NCI-H2171 (cell line): Measurements from ENCODE around the gene SMARCC1.
"Not testable (repeated sequence)": the region's sequence is repeated elsewhere in the genome, so short reads cannot be mapped to it uniquely, and the experiment has no call there.

Experiments
- DNase-seq: peaks from one replicate; lab custom pipeline; 2025; lab: John Stamatoyannopoulos, UW

The SMARCC1 gene

DNA sequence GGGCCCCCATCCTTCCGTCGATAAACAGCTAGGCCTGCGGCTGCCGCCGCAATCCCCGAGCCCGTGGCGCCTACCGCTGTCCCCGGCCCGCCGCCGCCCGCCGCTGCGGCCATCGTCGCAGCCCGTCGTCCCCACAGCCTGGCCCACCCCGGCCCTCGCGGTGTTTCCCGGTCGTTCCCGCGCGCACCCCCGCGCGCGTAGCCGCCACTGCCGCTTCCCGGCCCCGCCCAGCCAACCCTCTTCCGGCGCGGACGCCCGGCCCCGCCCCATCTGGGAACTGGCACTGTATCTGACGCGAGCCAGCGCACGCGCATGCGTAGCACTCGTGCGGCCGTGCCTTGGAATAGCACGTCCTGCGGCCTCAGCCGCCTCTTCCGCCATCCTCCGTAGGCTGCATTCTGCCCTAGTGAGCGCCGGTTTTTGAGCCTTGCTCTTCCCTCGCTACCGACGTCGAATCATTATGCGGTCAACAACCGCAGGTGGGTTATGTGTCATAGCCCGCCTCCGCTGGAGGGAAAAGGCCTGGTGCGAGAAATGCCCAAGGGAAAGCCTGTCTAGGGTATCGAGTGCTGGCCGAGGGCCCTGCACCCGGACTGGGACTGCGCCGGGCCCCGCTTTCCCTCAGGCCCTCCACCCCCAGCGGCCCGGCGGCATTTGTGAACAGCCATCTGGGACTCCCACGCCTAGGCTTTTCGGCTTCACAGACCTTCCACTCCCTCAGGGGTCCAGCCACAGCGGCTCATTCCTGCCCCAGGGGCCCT lies at the start of gene SMARCC1:
SMARCC1 (minus strand) TSS at position 209 of the 761 bp plus-strand sequence; CDS start at position 113, 96 bp downstream.
- peak; percentile 87 for DNase-seq

DNA sequence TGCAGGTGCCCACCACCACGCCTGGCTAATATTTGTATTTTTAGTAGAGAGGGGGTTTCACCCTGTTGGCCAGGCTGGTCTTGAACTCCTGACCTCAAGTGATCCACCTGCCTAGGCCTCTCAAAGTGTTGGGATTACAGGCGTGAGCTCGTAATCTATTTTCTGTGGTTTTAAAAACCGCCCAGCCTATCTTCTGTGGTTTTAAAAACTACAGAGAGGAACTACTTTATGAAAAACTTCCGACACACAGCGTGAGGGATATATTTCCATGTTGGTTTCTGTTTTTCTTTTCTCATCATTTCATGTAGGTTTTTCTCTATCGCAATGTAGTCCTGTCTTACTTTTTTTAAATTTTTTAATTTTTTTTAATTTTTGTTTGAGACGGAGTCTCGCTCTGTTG lies 47.8 kb upstream of the SMARCC1 start:
- not testable (repeated sequence) for DNase-seq

DNA sequence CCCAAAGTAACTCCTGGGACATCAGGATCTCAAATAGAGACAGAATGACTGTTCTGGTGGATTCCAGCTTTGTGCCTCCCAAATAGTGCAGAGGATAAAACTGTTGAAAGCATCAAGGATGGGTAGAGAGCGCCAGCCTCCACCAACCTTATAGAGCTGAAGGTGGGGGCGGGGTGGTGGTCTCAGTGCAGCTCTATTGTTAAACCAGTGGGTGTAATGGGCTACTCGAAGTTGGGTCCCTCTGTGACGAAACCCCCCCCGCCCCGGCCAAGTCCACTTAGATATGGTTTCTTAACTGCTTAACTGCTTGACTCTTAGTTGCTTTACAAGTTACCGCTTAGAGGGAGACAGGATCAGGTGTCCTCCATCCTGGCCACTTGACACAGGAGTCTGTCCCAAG lies 43.9 kb upstream of the SMARCC1 start:
- no peak for DNase-seq

DNA sequence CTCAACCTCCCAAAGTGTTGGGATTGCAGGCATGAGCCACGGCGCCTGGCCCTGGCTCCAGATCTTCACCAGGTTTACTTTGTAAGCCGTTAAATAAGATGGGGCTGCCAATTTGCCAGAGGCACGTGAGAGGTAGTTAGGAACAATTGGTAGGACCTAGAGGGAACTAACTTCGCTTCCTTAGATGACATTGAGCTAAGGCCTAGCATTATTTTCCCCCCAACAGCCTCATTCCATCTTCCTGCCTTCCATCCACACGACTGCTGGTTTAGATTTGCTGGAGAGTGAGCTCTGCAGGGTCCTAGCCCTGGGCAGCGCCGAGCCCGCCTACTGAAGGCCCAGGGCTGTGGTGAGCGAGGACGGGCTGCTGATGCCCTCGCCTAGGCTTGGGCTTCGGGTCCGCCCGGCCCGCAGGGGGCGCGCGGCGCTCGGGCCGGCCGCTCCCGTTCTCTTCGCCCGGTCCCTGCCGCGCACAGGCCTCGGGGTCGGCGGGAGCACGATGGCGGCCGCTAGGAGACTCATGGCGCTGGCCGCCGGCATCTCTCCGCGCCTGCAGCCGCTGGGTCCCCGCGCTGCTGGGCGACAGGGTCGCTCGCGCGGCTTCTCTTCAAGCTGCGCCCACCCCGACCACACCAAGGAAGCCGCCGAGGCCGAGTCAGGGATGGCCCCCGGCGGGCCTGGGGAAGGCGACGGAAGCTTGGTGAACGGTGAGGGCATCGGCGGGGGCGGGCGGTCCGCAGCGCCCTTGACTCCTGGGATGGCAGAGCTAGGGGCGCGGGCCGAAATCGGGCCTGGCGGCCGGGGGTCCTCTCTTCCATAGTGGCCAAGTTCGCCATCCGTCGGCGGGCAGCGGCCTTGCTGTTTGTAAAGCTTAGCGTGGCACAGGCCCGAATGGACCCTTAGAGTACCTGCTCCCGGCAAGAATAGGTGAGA lies 43.1 kb upstream of the SMARCC1 start:
- peak; percentile 57 for DNase-seq

DNA sequence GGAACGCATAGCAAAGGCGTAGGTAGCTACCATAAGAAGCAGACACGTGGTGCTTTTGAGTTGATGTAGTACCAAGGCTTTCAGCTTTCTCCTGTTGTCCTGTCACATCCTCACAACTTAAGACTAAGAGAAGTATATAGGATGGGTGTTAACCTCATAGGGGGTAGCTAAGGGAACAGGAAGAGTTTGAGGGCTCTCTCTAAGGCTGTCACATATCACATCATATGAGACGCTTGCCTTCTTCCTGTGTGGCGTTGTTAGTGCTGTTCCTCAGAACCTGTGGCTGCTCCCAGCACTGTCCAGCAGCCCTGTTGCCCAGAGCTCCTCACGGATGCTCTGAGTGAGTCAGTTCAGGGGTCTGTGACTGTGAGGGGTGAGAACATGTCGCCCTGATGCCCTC lies 35.9 kb upstream of the SMARCC1 start:
- DNase-seq = no peak

DNA sequence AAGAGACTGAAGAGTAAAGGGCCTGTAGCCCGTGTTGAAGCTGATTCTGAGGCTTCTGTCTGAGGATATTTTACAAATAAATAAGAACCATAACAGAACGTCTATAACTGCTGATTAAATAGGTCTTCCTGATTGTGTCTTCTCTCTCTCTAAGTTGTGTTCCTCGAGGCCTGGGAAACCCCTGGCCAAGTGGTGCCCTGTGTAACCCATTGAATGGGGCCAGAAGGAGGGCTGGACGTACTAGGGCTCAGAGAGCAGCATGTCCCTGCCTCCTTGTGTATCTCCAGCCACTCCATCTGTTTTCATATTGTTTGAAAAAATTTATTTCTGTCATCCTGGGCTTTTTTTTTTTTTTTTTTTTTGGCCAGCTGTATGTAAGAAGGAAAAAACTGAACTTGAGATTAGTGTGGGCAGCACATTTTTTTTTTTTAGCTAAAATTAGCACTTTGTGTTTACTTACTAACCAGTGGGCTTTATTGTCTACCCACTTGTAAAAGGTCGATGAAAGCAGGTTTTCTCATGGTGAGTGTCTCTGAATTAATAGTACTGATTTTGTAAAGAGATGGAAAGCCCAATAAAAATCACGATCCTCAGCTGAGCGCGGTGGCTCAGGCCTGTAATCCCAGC lies 32.0 kb upstream of the SMARCC1 start:
- DNase-seq = no peak

DNA sequence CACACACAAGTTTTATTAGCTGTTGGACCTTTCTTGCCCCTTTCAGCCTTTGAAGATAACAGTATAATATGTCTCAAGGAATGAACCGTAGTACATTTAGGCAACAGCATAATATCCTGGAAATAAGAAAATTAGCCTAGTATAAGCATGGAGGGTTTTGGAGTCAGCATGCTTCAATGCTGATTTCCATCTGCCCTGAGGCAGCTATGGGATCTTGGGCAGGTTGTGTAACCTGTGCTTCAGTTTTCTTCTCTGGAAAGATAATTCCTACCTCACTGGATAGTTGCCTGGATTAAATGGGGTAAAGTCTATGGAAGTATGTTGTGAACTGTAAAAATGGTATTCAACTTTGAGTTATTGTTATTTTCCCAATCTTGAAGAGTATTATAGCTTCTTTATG lies 22.9 kb upstream of the SMARCC1 start:
- no peak for DNase-seq

DNA sequence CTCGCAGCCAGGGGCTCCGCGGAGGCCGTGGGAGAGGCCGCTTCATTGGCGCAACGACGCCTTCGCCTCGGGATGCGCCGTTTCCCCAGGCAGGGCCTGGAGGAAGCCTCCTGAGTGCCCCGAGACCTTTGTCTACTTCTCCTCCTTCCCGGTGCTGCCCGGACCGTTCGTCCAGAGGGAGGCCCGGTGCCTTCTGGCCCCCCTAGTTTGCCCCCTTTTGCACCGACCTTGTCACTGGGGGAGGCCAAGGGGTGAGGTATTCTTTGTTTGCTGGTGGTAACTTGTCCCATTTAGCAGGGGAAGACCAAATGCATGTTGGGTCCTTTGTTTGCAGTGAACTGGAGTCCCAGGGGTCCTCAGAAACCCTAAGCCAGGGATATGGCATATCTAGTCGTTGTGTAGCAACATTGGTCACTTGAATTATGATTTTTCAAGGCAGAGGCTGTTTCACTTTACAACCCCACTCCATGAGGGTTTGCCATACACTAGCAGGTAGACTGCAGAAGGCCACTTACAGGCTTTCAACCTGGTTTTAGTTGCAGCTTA lies 21.9 kb upstream of the SMARCC1 start:
- DNase-seq = no peak

DNA sequence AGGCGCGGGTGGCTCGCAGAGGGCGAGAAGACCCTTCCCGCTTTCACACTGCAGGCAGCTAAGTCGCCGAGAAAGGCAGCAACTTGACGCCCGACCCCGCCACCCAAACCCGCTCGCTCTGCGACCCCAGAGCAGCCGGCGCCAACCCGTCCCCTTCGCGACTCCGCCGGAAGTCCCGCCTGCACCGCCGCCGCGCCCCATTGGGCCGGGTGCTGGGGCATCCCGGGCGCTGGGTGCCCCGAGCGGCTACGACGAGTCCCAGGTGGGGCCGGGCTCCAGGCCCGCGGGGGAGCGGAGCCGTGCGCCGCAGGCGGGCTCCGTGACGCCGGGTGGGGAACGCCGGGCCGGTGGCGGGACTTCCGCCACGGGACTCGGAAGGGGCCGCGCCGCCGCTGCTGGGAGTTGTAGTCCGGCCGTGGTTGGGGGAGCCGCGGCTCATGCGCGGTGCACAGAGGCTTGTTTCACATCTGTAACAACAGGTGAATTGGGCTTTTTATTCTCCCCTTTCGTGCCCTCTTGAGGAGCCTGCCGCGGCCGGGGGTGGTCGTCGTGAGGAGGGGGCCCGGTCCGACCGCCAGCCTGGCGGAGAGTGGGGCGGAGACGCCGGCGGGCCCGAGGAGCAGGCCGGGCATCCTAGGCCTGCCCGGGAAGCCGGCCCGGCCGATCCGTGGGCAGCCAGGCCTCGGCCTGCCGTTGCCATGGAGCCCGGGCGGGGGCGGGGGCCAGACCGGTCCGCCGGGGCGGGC lies 21.2 kb upstream of the SMARCC1 start, which contains the start of gene DHX30:
DHX30 (plus strand) TSS at position 405 of the 746 bp plus-strand sequence. CDS start 7,546 bp downstream, outside the sequence.
- DNase-seq = peak; percentile 79

DNA sequence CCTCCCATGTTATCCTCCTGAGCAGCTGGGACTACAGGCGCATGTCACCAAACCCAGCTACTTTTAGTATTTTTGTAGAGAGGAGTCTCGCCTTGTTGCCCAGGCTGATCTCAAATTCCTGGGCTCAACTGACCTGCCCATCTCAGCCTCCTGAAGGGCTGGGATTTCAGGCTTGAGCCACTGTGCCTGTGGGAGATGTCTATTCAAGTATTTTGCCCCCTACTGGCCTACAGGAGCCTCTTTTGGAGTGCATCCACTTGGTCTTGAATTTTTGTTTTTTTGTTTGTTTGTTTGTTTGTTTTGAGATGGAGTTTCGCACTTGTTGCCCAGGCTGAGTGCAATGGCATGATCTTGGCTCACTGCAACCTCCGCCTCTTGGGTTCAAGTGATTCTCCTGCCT lies 18.0 kb upstream of the SMARCC1 start:
- no peak for DNase-seq

DNA sequence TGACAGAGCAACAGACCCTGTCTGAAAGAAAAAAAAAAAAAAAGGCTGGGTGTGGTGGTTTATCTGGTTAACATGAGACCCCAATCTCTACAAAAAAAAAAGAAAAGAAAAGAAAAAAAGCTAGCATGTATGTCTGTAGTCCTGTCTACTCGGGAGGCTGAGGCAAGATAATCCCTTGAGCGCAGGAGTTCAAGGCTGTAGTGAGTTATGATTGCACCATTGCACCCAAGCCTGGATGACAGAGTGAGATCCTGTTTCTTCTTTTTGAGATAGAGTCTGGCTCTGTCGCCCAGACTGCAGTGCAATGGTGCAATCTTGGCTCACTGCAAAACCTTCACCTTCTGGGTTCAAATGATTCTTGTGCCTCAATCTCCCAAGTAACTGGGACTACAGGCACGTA lies 12.9 kb upstream of the SMARCC1 start:
- no peak for DNase-seq

DNA sequence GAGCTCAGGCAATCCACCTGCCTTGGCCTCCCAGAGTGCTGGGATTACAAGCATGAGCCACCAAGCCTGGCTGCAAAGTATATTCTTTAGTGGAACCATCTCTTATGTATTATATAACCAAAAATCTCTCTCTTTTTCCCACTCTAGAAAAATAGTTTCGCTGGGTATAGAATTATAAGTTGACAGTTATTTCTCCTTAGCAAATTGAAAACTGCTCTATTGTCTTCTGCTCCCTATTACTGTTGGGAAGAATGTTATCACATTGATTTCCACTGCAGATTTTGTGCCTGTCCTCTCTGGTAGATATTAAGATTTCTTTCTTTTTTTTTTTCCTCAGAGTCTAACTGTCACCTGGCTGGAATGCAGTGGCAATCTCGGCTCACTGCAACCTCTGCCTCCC lies 11.0 kb upstream of the SMARCC1 start:
- DNase-seq = no peak

DNA sequence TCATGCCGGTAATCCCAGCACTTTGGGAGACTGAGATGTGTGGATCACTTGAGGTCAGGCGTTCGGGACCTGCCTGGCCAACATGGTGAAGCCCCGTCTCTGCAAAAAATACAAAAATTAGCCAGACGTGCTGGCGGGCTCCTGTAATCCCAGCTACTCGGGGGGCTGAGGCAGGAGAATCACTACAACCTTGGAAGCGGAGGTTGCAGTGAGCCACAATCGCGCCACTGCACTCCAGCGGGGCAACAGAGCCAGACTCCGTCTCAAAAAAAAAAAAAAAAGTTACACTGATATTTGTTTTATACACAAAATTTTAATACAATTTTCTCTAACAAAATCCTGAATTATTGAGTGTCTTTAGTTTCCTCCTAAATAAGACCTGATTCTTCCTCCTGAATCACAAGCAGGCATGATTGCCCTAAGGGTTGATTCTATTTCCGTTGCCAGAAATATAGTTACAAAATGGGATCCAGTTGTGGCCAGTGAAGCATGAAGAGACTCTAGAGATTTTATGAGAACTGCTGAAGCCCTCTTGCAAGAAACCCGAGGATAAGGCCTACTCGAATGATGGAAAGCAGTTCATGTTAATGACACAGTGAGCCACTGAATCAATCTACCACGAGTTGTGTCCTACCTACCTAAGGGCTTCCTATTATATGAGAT lies 9.6 kb upstream of the SMARCC1 start:
- DNase-seq = no peak

DNA sequence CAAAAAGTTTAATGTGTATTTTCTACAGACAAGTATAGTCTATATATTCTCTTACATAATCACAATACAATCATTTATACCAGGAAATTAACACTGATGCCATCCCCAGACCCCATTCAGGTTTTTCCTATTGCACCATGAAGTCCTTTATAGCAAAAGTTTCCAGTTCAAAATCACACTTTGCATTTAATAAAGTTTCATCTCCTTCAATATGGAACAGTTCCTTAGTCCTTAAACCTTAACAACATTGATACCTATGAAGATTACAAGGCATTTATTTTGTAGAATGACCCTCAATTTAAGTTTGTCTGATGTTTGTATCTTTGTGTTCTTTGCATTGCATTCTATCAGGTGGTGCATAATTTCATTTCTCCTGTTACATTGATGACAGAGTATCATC lies 2.0 kb upstream of the SMARCC1 start:
- no peak for DNase-seq

DNA sequence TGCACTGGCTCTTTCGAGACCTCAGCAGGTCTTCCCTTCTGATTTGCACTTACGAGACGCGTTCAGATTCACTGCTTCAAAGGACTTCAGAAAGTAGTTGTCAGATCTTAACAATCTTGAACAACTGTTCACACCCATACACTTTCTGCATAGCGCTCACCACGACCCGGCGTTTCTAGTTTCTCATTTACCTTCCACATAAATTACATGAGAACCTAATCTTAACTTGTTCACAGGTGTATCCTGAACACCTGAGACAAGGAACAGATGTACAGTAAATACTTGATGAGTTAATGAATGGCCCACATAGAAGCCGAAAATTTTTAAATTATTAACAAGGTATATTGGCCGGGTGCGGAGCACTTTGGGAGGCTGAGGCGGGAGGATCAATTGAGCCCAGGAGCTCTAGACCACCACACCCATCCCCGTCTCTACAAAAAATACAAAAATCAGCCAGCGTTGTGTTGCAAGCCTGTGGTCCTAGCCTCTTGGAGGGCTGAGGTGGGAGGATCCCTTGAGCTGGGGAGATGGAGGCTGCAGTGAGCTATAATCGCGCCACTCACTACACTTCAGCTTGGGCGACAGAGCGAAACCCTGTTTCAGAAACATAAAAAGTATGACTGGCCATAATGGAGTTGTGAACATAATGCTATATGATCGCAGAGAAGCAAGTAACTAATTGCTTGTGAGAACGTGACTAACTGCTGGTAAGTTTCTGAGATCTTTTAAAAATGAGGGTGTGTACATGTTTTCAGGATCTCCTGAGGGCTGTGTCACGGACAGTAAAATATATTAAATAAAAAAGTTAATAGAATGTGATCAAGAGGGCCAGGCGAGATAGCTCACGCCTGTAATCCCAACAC lies 984 bp upstream of the SMARCC1 start:
- no peak for DNase-seq

DNA sequence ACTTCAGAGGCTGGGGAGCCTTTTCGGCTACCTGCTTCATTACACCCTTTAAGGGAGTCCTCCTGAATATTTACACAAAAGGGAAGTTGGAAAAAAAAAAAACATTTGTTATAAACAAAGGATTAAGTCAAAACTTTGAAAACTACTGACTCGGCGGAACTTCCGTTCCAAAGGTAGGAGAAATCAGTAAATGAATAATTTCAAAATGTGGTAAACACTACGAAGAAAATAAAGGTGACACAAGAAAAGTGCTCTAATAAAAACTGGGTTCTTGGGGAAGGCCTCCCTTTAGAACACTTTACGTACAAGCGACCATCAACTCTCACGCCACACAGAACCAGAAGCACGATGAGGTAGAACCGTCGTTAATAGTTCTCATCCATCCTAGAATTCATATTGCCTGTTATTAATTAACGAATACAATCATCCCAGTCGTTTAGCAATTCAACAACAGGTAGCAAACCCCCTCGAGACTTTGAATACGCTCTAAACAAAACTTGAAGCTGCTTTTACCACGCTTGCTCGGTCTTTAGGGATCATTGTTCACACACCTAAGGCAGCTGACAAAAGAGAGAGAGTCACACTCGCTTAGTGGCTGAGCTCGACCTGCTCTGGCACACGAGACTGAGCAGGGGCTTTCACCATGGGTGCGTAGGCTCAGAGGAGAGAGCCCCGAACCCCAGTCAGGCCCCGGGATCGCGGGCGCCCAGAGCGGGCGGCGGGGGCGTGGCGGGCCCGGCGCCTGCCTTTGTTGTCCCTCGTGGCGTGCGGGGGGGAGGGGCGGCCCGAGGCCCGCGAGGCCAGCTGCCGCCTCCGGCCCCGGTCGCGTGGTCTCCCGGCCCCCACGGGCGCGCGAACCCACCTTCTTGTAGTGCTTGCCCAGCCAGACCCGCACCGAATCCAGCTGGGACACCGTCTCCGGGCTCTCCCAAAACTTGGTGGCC lies 680 bp downstream of the SMARCC1 start:
- DNase-seq = peak; percentile 10

DNA sequence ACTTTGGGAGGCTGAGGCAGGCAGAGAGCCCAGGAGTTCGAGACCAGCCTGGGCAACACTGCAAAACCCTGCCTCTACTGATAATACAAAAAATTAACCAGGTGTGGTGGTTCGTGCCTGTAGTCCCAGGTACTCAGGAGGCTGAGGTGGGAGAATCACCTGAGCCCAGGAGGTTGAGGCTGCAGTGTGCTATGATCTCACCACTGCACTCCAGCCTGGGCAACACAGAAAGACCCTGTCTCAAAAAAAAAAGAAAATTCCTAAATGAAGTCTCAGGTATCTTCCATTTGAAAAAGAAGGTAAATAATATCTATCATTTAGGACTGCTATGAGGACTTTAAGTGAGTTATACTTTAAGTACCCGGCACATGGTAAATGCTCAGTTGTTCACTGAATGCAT lies 2.9 kb downstream of the SMARCC1 start:
- no peak for DNase-seq

DNA sequence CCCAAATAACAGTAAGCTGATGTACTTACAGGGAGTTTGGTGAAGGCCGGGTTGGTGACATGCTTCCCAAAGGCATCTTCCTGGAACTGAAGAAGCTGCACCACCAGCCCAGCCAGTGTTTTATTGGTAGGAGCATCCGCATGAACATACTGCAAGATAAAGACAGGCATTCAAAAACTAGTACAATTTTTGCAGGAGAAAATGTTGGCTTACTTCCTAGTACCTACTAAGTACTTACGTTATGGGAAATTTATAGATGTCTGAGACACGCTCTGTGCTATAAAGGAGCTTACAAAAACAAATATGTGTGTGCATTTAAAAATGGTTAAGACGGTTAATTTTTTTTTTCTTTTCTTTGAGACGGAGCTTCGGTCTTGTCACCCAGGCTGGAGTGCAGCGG lies 8.9 kb downstream of the SMARCC1 start:
- DNase-seq = no peak

DNA sequence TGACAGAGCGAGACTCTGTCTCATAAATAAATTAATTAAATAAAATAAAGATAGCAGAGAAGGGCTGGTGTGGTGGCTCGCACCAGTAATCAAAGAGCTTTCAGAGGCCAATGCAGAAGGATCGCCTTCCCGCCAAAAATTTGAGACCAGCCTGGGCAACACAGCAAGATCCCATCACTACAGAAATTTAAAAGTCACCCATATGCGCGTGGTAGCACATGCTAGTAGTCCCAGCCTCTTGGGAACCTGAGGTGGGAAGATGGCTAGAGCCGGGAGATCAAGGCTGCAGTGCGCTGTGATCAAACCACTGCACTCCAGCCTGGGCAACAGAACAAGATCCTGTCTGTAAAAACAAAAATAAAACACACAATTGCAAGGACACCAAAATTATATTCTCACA lies 9.6 kb downstream of the SMARCC1 start:
- DNase-seq = no peak
